GM18909 (cell line): ENCODE data around the gene ARPC1A.
A peak's percentile ranks its signal among the peaks of the same experiment; 100 is the strongest.
"Not testable (repeated sequence)": the region's sequence is repeated elsewhere in the genome, so short reads cannot be mapped to it uniquely, and the experiment has no call there.

Experiments used
- ATAC-seq: cut with Tn5 transposase; IDR thresholded peaks from one replicate; pipeline ENCODE4 v1.9.1; 2021; ENCODE audit warnings: mild to moderate bottlenecking; ENCODE audit not compliant: unreplicated experiment, poor library complexity

Gene ARPC1A

DNA sequence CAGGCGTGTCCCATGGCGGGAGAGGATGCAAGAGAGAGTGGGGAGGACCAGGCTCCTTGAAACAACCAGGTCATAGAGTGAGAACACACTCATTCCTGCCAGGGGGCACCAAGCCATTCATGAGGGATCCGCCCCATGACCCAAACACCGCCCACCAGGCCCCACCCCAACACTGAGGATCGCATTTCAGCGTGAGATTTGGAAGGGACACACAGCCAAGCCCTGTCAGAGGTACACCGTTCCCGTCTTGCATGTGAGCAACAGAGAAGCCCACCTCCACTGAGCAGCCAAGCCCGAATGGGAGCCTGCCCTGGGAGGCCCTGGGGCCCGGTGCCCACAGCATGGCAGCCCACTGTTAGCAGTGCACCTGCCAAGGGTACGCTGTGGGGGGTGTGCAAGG is 40.9 kb downstream of the ARPC1A start:
- ATAC-seq = no peak

DNA sequence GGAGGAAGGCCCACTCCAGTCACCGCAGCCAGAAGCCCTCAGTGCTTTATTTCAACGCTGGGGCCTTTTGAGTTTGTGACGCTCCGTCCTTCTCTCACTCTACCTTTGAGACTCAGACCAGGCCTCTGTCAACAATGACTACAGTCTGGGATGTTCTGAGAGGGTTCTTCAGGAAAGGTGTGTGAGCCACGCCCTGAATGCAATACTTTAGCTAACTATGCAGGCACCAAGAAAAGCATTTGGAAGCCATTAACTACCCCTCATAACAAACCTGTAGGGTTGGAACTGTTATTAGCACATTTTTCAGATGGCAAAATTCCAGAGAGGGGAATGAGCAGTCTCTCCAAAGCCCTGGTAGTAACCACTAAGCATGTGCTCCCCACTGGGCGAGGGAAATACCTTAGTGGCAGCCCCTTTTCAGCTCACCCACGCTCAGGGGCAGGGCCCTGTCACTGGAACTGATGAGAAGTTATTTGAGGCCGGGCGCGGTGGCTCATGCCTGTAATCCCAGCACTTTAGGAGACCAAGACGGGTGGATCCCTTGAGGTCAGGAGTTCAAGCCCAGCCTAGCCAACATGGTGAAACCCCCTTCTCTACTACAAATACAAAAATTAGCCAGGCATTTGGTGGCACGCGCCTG is 43.2 kb downstream of the ARPC1A start:
- no peak for ATAC-seq

DNA sequence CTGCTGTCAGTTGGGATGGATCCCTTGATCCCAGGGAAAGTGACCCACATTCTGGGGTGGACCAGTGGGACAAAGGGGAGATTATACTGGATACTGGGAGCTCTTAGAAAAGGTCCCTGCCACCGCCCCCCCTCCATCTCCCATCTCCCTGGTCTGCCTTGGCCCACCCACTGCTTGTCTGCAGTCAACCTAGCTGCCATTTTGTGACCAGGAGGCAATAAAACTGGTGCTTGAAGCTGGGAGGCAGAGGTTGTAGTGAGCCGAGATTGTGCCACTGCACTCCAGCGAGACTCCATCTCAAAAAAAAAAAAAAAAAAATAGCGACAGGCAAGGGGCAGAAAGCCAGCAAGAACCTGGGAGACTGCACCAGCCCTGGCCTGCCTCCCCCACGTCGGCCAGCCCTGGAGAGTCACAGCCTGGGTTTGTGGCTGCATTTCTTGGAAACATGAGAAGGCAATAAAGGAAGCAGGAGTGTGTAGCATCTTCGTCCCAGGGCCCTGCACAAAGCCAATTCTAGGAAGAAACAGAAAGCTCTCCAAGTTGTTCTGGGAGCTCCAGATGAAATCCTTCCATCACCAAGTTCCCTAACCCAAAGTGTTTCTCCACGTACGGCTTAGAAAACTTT is 44.2 kb downstream of the ARPC1A start:
- no peak for ATAC-seq

DNA sequence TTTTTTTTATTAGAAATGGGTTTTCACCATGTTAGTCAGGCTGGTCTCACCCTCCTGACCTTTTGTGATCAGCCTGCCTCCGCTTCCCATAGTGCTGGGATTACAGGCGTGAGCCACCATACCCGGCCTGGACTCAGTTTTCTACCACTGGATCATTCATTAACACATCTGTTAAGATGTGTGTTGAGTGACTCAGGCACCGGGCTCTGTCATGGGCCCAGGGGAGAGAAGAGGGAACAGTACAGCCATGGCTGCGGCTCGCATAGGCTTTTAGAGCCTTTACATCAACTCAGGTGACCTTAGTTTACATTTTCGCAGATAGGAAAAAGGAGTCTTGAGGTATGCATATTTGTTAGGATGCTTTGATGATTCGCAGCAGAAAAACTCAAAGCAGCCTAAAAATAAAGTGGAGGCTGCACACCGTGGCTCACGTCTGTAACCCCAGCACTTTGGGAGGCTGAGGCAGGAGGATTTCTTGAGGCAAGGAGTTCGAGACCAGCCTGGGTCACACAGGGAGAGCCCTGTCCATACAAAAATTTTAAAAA is 45.8 kb downstream of the ARPC1A start:
- ATAC-seq = no peak

DNA sequence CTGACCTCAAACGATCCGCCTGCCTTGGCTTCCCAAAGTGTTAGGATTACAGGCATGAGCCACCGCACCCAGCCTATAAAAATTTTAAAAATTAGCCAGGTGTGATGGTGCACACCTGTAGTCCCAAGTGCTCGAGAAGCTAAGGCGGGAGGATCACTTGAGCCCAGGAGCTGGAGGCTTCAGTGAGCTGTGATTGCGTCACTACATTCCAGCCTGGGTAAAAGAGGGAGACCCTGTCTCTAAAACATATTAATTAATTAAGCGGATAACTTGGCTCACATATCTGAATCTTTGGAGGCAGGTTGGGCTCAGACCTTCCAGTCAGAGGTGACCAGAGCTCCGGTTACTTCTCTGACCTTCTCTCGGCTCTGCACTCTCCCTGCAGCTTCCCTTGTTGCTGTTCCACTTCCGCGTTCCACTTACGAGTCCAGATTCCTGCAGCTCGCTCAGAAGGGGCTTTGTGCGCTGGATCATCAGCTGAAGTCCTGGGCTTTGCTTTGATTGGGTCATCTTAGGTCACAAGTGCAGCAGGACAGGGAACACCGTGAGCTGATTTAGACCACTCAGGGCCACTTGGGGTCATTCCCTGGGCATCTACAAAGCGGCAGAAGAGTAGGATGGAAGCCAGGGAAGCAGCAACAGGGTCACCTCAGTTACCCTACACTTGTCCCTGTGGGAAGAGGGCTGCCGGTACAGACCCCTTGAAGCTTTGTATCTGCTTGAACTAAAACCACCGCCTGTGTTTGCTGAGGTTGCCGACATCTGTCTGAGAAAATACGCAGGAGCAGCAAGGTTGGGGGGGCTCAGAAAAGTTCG is 46.8 kb downstream of the ARPC1A start:
- no peak for ATAC-seq

DNA sequence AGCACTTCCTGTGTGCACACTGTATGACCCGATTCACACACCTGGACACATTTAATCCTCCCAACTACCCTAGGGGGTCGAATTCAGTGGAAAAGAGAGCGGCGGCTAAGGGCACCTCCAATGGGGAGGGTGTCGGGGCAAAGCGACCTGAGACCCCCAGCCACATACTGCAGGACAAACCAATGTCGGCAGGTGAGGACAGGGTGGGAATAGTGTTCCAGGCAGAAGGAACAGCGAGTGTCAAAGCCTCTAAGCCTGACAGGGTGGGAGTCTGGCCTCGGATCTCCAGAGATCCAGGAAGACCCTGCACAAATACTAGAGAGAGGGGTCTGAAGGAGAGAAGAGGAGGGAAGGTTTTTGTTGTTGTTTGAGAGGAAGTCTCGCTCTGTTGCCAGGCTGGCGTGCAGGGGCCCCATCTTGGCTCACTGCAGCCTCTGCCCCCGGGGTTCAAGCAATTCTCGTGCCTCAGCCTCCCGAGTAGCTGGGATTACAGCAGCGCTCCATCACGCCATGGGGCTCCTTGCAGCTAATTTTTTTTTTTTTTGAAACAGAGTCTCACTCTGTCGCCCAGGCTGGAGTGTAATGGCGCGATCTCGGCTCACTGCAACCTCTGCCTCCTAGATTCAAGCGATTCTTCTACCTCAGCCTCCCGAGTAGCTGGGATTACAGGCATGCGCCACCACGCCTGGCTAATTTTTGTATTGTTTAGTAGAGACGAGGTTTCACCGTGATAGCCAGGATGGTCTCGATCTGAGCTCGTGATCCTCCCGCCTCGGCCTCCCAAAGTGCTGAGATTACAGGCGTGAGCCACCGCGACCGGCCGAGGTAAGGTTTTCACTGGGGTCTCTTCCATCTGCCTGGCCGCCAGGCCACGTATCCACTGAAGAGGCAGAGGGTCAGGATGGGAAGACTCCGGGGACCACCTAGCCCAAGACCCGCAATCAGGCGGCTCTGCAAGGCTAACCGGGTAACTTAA is 47.7 kb downstream of the ARPC1A start:
- no peak for ATAC-seq

DNA sequence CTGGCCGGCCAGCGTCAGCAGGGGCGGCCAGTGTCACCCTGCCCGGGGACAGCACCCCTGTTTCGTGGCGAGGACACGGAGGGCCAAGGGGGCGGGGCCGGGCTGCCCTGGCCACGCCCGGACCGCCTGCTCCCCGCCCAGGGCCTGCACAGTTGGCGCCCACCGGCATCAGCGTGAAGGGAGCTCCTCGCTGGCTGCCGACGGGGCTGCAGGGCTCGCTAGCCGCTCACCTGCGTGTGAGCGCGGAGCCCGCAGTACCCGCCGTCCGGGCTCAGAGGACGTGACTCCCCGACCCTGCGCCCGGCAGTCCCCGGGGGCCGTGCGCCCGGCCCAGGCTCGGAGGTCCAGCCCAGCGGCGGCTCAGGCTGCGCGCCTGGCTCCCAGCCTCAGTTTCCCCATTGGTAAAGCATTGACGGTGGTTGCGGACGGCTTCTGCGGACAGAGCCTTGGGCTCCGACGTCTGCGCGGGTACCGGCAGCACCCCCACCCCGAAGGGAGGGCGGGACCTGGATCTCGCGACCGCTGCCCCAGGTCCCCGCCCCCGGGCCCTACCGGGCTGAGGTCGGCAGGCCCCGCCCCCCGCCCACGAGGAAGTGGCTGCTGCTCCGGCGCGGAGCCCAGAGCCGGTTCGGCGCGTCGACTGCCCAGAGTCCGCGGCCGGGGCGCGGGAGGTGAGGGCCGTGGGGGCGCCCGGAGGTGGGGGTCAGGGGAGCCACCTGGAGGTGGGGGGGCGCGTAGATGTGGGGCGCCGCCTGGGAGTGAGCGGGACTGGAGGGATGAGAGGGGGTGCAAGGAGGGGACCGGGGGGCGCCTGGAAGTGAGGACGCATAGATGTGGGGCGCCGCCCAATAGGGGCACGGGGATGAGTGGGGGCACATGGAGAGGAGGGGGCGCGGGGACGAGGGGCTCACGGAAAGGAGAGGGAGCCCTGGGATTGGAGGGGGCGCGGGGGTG is 48.7 kb downstream of the ARPC1A start, which contains the start of gene ARPC1B:
Gene ARPC1B (plus strand): TSS at position 620 of the 954 bp plus-strand sequence. CDS start 10,985 bp downstream, outside the sequence.
- ATAC-seq = peak; percentile 63

DNA sequence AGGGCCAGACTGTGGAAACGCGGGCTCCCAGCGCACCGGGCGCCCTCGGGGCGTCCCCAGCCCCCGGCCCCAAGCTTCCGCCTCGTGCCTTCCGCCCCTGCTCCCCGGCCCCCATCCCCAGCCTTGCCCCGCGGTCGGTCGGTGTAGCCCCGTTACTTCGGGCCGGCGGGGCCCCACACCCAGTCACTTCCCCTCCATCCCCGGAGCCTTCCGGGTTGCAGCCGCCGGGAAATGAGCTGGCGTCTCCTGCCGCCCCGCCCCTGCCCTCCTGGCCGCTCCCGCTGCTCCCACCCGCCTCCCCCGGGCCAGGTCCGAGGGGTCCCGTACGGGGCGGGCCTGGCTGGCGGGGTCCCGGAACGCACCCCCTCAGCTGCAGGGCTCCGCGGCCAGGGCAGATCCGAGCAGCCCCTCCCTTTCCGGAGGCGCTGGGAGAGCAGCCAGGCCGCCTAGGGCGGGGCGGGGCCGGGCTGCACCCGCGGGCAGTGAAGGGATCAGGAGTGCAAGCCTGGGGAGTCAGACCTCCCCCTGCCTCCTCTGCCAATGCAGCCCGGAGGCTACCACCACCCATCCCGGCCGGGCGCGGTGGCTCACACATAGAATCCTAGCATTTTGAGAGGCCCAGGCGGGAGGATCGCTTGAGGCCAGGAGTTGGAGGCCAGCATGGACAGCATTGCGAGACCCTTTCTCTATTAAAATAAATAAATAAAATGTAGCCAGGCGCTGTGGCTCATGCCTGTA is 49.5 kb downstream of the ARPC1A start:
- ATAC-seq = peak; percentile 51

DNA sequence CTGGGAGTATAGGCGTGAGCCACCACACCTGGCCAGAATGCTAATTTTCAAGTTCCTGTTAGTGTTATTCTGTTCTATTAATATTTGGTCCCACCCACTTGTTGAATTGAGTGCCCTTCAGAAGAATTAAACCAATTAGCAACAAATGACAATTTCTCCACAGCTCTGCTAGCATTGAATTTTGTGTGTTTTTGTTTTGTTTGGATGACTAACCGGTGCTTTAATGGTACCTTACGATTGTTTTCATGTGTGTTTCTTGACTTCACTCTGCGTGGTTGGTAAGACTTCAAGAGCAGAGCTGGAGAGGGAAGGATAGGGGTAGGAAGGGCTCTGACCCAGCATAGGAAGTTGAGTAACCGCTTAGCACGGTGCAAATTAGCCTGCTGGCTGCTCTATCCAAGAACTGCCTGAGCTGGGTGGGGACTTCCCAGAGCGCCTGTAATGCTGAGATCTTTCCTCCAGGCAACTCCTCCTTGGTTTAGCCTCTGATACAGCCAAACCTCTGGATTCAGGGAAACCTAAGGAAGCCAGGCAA is 53.4 kb downstream of the ARPC1A start:
- no peak for ATAC-seq

DNA sequence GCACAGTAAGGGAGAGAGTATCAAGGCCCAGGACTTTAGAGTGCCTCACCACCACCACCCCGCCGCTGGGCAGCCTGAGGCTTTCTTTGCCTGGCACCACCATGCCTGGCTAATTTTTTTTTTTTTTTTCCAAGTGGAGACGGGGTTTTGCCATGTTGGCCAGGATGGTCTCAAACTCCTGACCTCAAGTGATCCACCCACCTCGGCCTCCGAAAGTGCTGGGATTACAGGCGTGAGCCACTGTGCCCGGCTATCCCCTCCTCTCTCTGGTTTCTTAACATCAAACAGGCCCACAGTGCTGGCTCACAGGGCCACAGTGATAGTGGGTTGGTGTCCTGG is 54.0 kb downstream of the ARPC1A start:
- ATAC-seq = not testable (repeated sequence)

DNA sequence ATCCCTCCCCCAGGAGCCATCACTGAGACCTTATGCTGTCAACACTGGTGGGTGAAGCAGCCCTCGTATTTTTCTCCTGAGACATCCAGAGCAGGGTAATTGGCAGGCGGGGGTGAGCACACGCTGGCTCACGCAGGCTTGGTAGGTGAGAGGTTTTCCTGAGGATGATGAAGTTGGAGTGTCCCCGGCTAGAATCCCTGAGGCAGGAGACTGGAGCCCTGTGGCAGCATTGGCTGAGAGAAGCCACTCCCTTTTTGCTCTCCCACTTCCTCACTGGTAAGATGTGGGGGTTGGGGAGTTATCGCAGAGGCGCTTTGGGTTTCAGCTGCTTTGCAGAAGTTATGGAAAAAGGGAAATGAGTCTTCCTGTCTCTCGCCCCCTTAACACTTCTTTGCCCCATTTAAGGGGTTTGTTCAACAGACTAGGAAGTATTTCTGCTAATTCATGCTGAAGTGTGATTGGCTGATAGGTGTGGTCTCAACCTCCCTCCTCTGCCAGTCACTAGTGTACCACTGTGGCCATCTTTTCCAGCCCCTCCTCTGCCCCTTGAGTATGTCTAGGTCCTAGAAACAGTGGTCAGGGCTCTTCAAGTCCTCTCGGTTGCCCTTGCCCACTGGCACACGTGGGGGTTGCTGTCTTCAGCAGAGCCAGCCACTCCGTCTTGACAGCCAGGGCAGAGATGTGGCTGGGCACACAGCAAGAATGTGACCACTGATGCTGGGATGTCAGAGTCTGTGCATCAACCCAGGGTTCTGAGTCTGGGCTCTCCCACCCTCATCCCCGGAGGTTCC is 54.5 kb downstream of the ARPC1A start:
- peak; percentile 38 for ATAC-seq

DNA sequence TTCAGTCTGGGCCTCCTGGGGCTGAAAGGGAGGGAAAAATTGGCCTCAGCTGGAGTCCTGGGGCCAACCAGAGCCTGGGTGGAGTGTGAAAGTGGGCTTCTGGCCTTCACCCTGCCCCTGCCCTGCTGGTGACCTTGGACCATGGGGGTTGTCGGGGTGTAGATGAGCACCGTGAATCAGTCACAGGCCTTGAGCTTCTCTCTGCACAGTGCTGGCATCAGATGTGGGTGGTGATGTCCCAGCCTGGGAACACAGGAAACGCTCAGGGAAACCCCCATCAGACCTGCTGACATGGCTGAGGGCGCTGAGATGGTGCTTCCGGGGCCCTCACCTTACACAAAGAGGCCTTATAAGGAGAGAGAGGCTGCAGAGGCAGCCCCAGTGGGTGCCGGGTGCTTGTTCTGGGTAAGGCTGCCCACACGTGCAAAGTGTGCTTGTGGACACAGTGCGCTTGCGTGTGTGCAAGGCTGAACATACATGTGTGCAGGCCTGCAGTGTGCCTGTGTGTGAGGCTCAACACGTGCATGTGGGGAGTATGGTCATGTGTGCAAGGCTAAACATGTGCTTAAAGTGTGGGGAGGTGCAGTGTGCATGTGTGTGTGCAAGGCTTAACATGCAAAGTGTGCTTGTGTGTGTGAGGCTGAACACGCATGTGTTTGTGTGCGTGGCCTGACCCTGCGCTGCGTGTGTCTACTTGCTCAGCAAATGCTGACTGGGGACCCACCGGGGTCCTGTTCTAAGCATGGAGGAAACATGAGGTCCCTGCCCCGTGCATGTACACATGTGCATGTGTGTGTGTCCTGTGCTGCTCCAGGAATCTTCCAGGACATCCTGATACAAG is 55.3 kb downstream of the ARPC1A start:
- ATAC-seq = peak; percentile 83

DNA sequence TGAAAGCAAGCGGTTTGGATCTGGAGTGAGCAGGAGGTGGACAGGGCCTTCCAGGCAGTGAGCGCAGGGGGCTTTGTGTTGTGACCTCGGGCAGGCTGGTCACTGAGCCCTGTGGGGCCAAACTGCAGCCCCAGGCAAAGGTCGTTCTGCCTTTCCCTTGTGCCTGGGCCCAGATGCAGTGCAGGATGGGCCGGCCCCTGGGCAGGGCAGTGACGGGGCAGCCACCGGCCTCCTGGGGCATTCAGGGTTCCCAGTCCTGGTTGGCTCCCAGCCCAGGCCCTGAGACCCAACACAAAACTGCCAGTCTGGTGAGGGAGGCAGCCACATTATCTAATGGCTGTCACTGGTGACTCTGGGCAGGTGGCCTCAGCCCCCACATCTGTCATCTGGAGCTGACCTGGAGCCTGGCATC is 56.0 kb downstream of the ARPC1A start:
- ATAC-seq = no peak

DNA sequence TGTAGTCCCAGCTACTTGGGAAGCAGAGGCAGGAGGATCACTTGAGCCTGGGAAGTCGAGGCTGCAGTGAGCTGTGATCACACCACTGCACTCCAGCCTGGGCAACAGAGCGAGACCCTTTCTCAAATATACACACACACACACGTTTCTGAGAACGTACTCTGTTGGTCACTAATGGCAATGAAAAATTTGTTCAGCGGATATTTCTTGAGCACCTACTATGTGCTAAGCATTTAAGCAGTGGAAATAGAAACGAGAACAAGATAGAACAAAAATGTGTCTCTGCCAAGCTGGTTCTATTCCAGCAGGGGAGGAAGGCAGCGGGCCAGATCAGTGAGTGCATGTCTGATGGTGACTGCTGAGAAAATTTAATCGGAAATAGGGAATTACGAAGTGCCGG is 57.5 kb downstream of the ARPC1A start:
- no peak for ATAC-seq

DNA sequence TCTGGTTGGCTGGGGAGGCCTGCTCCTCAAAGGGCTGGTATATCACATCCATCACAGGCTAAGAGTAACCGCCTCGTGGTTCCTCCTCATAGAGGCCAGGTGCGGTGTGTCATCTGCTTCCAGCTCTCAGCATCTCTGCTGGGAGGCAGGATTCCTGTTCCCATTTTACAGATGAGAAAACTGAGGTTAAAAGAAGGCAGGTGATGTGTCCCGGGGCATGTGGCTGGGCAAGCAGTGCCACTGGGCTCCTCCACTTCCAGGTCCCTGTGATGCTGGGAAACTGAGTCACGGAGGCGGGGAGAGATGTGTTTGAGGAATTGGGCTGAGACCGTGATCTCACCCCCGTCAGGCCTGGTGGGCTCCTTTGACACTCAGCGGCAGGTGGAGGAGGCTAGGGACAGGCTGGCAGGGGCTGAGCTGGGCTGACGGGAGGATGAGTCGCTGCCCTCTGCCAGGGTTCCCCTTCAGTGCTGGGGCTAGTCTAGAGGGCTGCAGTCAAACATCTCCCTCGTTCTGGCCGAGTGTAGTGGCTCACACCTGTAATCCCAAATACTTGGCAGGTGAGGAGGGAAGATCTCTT is 58.2 kb downstream of the ARPC1A start:
- no peak for ATAC-seq

DNA sequence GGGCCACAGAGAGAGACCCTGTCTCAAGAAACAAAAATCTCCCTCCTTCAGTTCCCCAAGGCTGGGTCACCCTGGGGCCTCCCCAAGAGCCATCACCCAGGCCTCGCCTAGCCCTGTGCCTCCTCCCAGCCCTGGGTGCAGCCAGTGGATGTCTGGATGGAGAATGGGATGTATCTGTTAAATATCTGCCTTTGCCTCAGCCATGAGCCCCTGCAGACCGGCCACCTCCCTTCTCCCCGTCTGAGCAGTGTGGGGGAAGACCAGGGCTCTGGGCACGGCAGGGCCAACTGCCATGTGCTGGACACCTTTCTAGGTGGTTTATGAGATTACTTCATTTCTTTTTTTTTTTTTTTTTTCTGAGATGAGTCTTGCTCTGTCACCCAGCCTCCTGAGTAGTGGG is 58.8 kb downstream of the ARPC1A start:
- ATAC-seq = no peak
